Fibroblast of pulmonary artery (primary cell): ENCODE measurements around the gene RPL39.
A peak's percentile ranks its signal among the peaks of the same experiment; 100 is the strongest.
"Not testable (repeated sequence)": the region's sequence is repeated elsewhere in the genome, so short reads cannot be mapped to it uniquely, and the experiment has no call there.

Source experiments
- DNase-seq: peaks from one replicate; pipeline ENCODE4 v3.0.0-alpha.2; 2010; ENCODE audit warnings: low read depth
- H3K4me3 ChIP-seq: replicated peaks from 2 replicates; pipeline ENCODE4 v1.5.1; 2011; ENCODE audit warnings: low read depth, mild to moderate bottlenecking, control low read depth, low read length, moderate library complexity
- CTCF ChIP-seq: IDR thresholded peaks from 2 replicates; pipeline ENCODE4 v1.5.1; 2011; ENCODE audit warnings: mild to moderate bottlenecking, control low read depth, low read length, inconsistent platforms; ENCODE audit errors: missing control alignments

RPL39 gene

GRCh38 chrX:119809185-119809666 lies 17.8 kb upstream of the RPL39 start:
- TF ChIP-seq CTCF = no peak
- no peak overlapping the region for H3K4me3 ChIP-seq
- peak; percentile 36 for DNase-seq

- H3K4me3 ChIP-seq, DNase-seq: not testable (repeated sequence)
Measured at GRCh38 chrX:119808461-119808860, 17.0 kb upstream of the RPL39 start.

- H3K4me3 ChIP-seq = no peak overlapping the region
- TF ChIP-seq CTCF = no peak
- no peak for DNase-seq
Measured at GRCh38 chrX:119802546-119802945, 11.1 kb upstream of the RPL39 start.

- no peak for DNase-seq
- H3K4me3 ChIP-seq = no peak overlapping the region
- TF ChIP-seq CTCF = no peak
Measured at GRCh38 chrX:119801253-119802221, 10.1 kb upstream of the RPL39 start.

GRCh38 chrX:119790977-119791436 lies 423 bp downstream of the RPL39 start:
- peak; percentile 47 for DNase-seq
- H3K4me3 ChIP-seq = peak overlapping the region; percentile 79
- TF ChIP-seq CTCF = peak; percentile 16

GRCh38 chrX:119784747-119785446 lies 6.5 kb downstream of the RPL39 start:
- TF ChIP-seq CTCF = peak; percentile 59
- no peak overlapping the region for H3K4me3 ChIP-seq
- peak; percentile 44 for DNase-seq

- TF ChIP-seq CTCF = no peak
- no peak overlapping the region for H3K4me3 ChIP-seq
- DNase-seq = no peak
Measured at GRCh38 chrX:119783026-119783425, 8.4 kb downstream of the RPL39 start.
